HL-60 (cell line): ENCODE data around the gene GMEB2.

Source experiments
- POLR2AphosphoS5 ChIP-seq: IDR thresholded peaks from 2 replicates; pipeline ENCODE4 v1.6.1; 2012; ENCODE audit warnings: low read depth
- TF ChIP-seq, protein P1 (sequence below): IDR thresholded peaks from one replicate; pipeline ENCODE4 v1.5.1; 2011; ENCODE audit warnings: low read length, control low read depth, inconsistent platforms; ENCODE audit not compliant: insufficient read depth

DNA sequence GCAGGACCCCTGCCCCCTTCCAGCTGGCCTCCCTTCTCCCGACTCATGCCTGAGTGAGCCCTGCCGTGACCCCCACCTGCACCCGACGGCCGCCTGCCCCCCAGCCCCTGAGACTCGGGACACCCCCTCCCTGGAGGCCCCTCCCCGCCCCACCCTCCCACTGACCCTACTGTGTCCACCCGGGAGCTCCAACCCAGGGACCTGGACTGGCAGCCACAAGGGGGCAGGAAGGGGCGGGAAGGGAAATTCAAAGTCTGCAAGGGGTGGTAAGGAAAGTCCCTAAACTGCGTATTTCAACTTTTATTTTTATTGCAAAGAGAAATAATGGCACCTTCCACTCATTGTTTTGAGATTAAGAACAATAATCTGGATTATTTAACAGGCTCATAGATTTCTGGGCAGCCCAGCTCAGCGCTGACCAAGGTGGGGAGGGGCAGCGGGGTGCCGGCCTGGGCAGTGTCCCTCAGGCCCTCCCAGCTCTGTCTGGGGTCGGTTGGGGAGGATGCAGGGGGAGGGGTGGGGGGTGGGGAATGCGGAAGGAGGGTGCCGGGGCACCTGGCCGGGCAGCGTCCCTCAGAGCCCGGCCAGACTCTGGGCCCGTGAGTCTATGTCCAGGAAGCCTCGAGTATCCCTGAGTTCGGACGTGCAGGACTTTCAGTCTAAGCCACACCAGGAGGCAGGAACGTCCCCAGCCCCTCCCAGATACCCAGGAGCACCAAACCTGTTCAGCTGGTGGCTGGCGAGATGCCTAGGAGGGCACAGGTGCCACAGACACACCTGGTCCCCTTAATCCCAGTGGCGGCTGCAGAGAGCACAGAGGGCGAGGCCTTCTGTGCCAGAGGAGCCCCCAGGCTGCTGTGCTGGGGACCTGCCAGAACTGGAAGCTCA, 88.5 kb downstream of the GMEB2 start:
- no peak for TF ChIP-seq POLR2AphosphoS5
- TF ChIP-seq, protein P1, sequence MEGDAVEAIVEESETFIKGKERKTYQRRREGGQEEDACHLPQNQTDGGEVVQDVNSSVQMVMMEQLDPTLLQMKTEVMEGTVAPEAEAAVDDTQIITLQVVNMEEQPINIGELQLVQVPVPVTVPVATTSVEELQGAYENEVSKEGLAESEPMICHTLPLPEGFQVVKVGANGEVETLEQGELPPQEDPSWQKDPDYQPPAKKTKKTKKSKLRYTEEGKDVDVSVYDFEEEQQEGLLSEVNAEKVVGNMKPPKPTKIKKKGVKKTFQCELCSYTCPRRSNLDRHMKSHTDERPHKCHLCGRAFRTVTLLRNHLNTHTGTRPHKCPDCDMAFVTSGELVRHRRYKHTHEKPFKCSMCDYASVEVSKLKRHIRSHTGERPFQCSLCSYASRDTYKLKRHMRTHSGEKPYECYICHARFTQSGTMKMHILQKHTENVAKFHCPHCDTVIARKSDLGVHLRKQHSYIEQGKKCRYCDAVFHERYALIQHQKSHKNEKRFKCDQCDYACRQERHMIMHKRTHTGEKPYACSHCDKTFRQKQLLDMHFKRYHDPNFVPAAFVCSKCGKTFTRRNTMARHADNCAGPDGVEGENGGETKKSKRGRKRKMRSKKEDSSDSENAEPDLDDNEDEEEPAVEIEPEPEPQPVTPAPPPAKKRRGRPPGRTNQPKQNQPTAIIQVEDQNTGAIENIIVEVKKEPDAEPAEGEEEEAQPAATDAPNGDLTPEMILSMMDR, result no peak
